Liver (tissue), 3 donors: ENCODE measurements around the gene DAPK1.

Experiments
- ATF3 ChIP-seq: IDR thresholded peaks from 2 replicates; pipeline ENCODE4 v1.6.1; 2016; ENCODE audit warnings: antibody characterized with exemption
- CTCF ChIP-seq: fragments of 150-350 bp; IDR thresholded peaks from 2 replicates; pipeline ENCODE4 v1.5.1; 2017; ENCODE audit warnings: improper control_type of control experiment, low read depth, low read length; ENCODE audit not compliant: missing input control
- EGR1 ChIP-seq, 2 donors: IDR thresholded peaks; 2 replicates each; pipeline ENCODE4 v1.6.1; 2016 to 2018; ENCODE audit warnings: antibody characterized with exemption in 2 of 2, low read depth in 2 of 2
- GABPA ChIP-seq, 2 donors: IDR thresholded peaks in 1 of 2; conservative IDR thresholded peaks in 1 of 2; 2 replicates each; pipeline ENCODE4 v1.6.1; 2016; ENCODE audit warnings: antibody characterized with exemption in 2 of 2, mild to moderate bottlenecking in 1 of 2, moderate library complexity in 1 of 2
- HNF4A ChIP-seq, 2 donors: conservative IDR thresholded peaks; 2 replicates each; pipeline ENCODE4 v1.6.1; 2016; ENCODE audit warnings: antibody characterized with exemption in 2 of 2, mild to moderate bottlenecking in 2 of 2
- MAX ChIP-seq: IDR thresholded peaks from 2 replicates; pipeline ENCODE4 v1.6.1; 2016; ENCODE audit warnings: antibody characterized with exemption
- RAD21 ChIP-seq, 2 donors: IDR thresholded peaks; 2 replicates each; pipeline ENCODE4 v1.6.1; 2016; ENCODE audit warnings: antibody characterized with exemption in 2 of 2, mild to moderate bottlenecking in 2 of 2
- REST ChIP-seq: IDR thresholded peaks from 2 replicates; pipeline ENCODE4 v1.6.1; 2016; ENCODE audit warnings: antibody characterized with exemption, mild to moderate bottlenecking
- RXRA ChIP-seq, 2 donors: IDR thresholded peaks; 2 replicates each; pipeline ENCODE4 v1.6.1; 2017 to 2018; ENCODE audit warnings: antibody characterized with exemption in 2 of 2, mild to moderate bottlenecking in 1 of 2
- SP1 ChIP-seq: IDR thresholded peaks from 2 replicates; pipeline ENCODE4 v1.6.1; 2018; ENCODE audit warnings: antibody characterized with exemption, mild to moderate bottlenecking
- YY1 ChIP-seq: IDR thresholded peaks from 2 replicates; pipeline ENCODE4 v1.6.1; 2016; ENCODE audit warnings: antibody characterized with exemption, mild to moderate bottlenecking
- ZBTB33 ChIP-seq: IDR thresholded peaks from 2 replicates; pipeline ENCODE4 v1.6.1; 2016; ENCODE audit warnings: antibody characterized with exemption
- donor health status: healthy.
- donor health status: healthy.

GRCh38 chr9:87740209-87740608, 242.5 kb downstream of the DAPK1 start:
- TF ChIP-seq YY1 (no peak), CTCF (no peak), MAX (no peak), EGR1 (IDR thresholded peaks at IDR 0.05; ENCODE audit: low read depth in 2 of 2) (no peak), REST (no peak), ATF3 (no peak), RAD21 (IDR thresholded peaks at IDR 0.05) (no peak), GABPA (IDR thresholded peaks at IDR 0.05 in 1 of 2, conservative IDR thresholded peaks at IDR 0.05 in 1 of 2) (no peak), ZBTB33 (no peak), RXRA (IDR thresholded peaks at IDR 0.05) (no peak), HNF4A (conservative IDR thresholded peaks at IDR 0.05) (no peak), SP1 (no peak)
